ENCODE results near the gene SGMS1.

Gene SGMS1

DNA sequence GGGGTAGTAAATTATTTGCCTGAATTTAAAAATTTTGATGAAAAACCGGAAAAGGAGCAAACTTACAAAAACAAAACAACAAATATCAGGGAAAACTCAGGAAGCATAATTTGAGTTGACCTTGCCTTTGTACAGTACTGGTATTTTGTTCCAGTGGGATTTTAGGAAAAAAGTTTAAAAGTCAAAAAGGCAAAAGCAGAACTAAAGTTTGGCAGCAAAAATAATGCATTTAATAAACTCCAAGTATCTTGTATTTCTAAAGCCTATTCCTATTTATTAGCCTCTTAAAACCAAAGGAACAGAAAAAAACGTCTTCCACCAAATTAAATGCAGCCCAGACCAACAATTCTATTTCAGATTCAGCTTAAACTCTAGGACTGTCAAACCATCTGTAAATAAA lies 281.8 kb downstream of the SGMS1 start:
- no peak for DNase-seq (ENCODE audit: low read depth in 2 of 2)

DNA sequence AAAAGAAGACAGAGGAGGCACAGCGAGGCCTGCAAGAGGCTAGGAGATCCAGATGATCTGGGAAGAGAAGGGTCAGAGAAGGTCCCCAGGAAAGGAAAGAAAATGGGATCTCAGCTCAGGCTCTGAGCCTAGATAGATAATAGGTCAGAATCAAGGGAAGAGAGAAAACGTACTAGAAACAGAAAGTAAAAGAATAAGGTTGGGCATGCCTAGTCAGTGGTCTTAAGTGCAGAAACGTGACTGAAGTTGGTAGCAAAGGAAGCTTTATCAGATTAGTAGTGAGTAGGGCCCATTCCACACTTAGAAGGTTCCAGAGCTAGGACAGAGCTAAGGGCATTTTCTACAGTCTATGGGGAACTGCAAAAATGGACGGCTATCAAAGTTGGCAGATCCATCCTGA lies 287.6 kb downstream of the SGMS1 start:
- DNase-seq (ENCODE audit: low read depth in 2 of 2), result no peak

DNA sequence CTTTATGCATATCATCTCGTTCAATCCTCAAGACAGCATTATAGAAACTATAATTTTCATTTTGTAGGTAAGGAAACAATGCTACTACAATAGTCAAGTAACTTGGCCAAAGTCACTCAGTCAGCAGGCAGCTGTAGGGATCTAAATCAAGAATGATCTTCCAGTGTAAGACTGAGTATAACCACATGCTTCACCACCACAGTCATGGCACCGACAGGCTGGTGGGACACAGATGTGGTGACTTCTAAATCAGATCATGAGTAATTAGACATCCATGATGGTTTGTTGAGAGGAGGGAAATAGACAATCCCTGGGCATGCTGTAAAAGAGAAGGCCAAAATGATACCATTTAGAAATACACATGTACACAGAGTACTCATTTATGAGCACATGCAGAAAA lies 288.4 kb downstream of the SGMS1 start:
- no peak for DNase-seq (ENCODE audit: low read depth in 2 of 2)

DNA sequence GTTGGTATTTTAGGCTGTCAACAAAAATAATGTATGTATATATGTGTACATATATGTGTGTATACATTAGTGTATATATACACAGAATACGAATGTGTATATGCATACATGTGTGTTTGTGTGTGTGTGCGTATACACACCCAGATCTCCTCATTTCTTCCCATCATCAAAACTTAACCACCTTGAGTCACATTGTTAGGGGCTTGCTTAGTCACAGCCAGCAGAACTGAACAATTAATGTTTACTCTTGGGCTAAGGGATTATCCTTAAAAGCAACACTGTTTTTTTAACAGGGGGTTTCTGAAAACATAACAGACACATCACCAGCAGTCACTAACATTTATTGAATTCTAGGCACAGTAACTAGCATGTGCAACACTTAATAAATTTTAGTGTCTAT lies 289.5 kb downstream of the SGMS1 start:
- no peak for DNase-seq (ENCODE audit: low read depth in 2 of 2)

GRCh38 chr10:50333872-50334271 lies 289.9 kb downstream of the SGMS1 start:
- DNase-seq (ENCODE audit: low read depth in 2 of 2), result no peak

DNA sequence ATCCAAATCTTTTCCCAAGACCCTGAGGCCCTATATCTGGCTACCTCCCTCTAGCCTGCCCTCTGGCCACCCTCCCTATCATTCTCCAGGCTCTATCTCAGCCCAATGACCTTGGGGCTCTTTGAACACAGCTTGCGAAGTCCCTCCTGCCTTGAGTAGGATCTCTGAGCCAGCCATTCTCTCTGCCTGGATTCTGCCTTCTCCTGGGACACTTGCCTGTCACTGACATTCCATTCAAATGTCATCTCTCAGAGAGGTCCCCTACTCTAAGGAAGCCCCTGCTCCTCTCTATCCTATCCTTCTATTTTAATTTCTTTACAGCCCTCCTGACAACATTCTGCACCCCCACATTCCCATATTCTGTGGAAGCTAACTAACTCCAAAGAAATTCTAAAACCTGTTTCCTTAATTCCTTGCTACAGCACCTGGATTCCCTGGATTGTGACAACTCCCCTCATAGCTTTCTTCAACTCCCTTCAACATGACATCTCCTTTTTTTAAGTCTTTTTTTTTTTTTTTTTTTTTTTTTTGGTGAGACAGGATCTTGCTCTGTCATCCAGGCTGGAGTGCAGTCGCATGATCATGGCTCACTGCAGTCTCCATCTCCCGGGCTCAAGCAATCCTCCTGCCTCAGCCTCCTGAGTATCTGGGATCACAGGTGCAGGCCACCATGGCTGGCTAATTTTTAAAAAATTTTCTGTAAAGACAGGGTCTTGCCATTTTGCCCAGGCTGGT lies 291.5 kb downstream of the SGMS1 start:
- DNase-seq (ENCODE audit: low read depth in 2 of 2), result no peak

DNA sequence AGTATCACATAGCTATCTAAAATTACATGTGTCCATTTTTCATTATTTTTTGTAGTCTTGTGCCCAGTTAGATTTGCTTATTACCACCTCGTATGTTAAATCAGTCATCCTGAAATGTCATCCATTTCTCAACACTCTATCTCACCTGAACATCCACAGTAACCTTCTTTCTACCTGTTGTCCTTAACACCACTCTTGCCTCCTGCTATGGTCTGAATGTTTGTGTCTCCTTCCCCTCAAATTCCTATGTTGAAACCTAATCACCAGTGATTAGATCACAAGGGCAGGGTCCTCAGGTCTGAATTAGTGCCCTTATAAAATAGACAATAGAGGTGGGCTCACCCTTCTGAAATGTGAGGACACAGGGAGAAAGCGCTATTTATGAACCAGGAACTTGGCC lies 292.3 kb downstream of the SGMS1 start:
- no peak for DNase-seq (ENCODE audit: low read depth in 2 of 2)

DNA sequence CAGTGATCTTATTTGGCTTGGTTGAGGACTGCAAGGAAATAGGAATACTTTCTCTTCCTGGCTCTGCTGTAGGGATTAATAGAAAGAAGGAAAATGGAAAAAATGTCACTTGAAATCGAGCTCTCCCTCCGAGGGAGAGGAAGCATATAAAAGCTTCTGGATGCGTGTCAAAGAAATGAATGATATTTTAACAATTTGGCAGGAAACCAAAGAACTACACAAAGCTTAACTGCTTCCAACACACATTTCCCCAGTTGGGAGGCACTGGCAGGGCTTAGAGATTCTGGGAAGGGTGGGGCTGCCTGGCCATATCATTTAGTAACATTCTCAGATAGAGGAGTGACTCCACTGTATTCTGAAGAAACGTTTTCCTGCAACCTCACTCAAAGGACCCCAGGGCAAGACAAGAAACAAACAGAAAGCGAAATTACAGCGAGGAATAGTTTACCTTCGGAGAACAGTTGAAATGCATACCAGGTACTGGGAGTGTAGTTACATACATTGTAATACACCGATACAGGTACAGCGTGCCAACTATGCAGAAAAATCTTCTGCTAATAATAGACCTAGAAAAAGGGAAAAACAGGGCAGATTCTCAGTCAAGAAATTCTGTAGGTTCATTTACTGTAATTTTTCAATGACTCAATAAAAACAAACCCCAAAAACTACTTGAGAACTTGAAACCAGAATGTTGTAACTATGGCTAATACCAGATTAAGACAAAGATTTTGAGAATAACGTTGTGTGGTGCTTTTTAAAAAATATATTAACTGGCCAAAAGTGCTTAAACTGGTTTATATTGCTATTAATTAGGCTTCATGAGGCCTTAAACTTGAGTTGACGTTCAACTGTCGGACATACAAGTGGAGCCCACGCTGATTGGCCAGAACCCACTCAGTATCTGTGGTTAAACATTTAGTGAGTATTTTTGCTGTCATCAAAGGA lies 296.7 kb downstream of the SGMS1 start:
- DNase-seq (ENCODE audit: low read depth in 2 of 2), result peak; percentile 85 to 87

- no peak for DNase-seq (ENCODE audit: low read depth in 2 of 2)
Measured at GRCh38 chr10:50326172-50326555, 297.6 kb downstream of the SGMS1 start.

- DNase-seq (ENCODE audit: low read depth in 2 of 2), result peak; percentile 92
Measured at GRCh38 chr10:50325449-50326171, 298.1 kb downstream of the SGMS1 start.

GRCh38 chr10:50324680-50325393 lies 298.9 kb downstream of the SGMS1 start:
- no peak for DNase-seq (ENCODE audit: low read depth in 2 of 2)

DNA sequence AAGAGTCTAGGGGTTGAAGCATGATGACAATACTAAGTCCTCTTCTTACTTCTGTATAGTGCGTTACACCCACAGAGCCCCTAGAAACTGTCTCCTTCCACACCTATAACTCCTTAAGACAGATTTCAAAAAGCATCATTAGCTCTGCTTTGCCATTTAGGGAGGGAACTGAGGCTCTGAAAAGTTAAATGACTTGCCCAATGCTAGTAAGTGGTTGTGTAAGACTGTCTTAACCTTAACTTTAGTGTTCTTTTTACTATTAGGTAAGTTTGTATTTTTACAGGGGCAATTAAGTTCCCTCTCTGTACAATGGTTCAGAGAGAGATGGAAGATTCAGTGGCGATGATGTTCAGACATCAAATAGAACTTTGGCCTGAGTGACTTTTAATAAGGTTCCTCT lies 299.7 kb downstream of the SGMS1 start:
- no peak for DNase-seq (ENCODE audit: low read depth in 2 of 2)

DNA sequence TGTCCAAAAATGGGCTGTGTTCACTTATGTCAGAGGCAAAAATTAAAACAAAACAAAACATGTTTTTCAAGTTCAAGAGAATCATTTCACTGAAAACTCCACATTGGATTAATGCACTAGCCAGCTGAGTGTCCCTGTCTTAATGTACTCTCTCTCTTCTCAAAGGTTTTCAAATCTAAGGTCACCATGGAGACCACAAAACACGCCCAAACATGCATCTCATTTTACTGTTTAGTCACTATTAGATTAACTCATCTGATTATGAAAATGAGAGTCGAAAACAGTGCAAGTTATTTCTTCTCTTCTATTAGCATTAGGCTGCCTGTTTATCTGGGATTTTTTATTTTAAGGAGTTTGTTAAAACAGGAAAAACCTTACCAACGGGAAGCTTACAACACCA lies 301.7 kb downstream of the SGMS1 start:
- DNase-seq (ENCODE audit: low read depth in 2 of 2), result no peak

- no peak for DNase-seq (ENCODE audit: low read depth in 2 of 2)
Measured at GRCh38 chr10:50318129-50318528, 305.6 kb downstream of the SGMS1 start.

GRCh38 chr10:50316695-50317648 lies 306.8 kb downstream of the SGMS1 start:
- no peak for DNase-seq (ENCODE audit: low read depth in 2 of 2)

DNA sequence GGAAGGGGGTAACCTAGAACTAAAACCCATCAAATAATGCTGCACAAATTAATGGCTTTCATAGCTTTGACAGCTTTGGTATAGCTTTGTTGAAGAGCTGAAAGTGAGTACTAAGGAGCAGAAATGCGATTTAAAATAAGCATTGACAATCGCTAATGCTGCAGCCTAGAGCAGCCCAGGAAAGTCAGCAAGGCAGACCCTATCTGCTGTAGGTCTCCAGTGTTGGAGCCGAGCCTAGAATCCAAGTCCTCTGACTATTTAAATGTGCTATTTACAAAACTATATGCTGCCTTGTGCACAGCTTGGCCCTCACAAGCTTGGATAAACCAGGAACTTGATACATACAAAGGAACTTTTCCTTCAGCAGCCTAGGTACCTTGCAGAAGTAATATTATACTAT lies 307.6 kb downstream of the SGMS1 start:
- no peak for DNase-seq (ENCODE audit: low read depth in 2 of 2)

- DNase-seq (ENCODE audit: low read depth in 2 of 2), result no peak
Measured at GRCh38 chr10:50315424-50315823, 308.3 kb downstream of the SGMS1 start.

DNA sequence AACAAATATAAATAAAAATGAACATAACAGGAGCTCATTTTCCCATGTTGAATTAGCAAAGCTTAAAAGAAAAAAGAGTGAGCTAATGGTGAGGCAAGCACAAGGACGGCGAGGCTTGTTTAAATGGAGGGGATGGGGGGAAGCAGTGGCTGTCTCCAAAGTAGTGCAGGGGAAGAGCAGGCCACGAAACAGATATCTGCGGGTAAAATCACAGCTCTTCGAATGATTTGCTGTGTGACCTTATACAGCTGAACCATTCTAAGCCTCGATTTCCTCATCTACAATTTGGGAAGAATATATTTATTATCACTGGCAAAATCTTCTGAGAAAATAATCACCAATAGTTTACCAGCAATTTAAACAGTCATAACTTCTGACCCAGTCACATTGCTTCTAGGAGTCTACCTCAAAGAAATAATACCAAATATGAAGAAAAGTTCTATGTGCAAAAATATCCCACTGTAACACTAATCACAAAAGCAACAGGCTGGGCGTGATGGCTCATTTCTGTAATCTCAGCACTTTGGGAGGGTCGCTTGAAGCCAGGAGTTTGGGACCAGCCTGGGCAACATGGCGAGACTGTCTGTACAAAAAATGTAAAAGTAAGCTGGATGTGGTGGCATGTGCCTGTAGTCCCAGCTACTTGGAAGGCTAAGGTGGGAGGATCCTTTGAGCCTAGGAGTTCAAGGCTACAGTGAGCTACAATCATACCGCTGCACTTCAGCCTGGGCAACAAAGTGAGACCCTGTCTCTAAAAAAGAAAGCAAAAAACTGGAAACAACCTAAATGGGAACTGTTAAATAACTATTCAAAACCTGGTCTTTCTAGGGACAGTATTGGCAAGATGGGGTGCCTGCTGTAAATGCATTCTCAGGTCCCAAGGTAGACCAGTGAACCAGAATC lies 309.3 kb downstream of the SGMS1 start:
- no peak for DNase-seq (ENCODE audit: low read depth in 2 of 2)
